Lung (tissue), 12 donors: ENCODE results near the gene PSMA8. TPM values are rescaled to one million over a fixed set of nuclear protein-coding genes. Genes with fewer than 3 reads are reported as not detected.
"Not testable (repeated sequence)": the region's sequence is repeated elsewhere in the genome, so short reads cannot be mapped to it uniquely, and the experiment has no call there.

Experiments
- ATAC-seq: fragments of 200-7000 bp; cut with Tn5 transposase; one replicate; pipeline ENCODE4 v1.9.1; 2020; ENCODE audit warnings: moderate number of reproducible peaks; ENCODE audit not compliant: insufficient read depth, low FRiP score
- DNase-seq, 3 donors: peaks; one replicate each; pipeline ENCODE4 v3.0.0-alpha.2; 2013 to 2017
- H3K27ac ChIP-seq, 2 donors: one replicate each; pipeline ENCODE4 v1.5.1; 2013; ENCODE audit warnings: mild to moderate bottlenecking in 2 of 2, moderate library complexity in 2 of 2, control low read depth in 1 of 2, inconsistent platforms in 1 of 2, low read depth in 1 of 2, low read length in 1 of 2
- H3K27me3 ChIP-seq, 3 donors: one replicate each; pipeline ENCODE4 v1.5.1; 2013; ENCODE audit warnings: low read length in 2 of 3; ENCODE audit not compliant: control insufficient read depth in 3 of 3, insufficient read depth in 3 of 3
- H3K36me3 ChIP-seq, 4 donors: one replicate each; pipeline ENCODE4 v1.5.1; 2013; ENCODE audit warnings: low read length in 4 of 4, mild to moderate bottlenecking in 1 of 4, moderate library complexity in 1 of 4; ENCODE audit not compliant: control insufficient read depth in 4 of 4, insufficient read depth in 4 of 4
- H3K4me1 ChIP-seq, 5 donors: one replicate each; pipeline ENCODE4 v1.5.1; 2013; ENCODE audit warnings: low read length in 5 of 5, mild to moderate bottlenecking in 2 of 5, moderate library complexity in 1 of 5; ENCODE audit not compliant: control insufficient read depth in 5 of 5, insufficient read depth in 5 of 5
- H3K4me3 ChIP-seq: one replicate; pipeline ENCODE4 v1.5.1; 2013; ENCODE audit warnings: mild to moderate bottlenecking, control low read depth, moderate library complexity
- H3K9ac ChIP-seq, 2 donors: one replicate each; pipeline ENCODE4 v1.5.1; 2013; ENCODE audit warnings: low read length in 2 of 2, control low read depth in 1 of 2; ENCODE audit not compliant: insufficient read depth in 1 of 2
- H3K9me3 ChIP-seq, 4 donors: one replicate each; pipeline ENCODE4 v1.5.1; 2013; ENCODE audit warnings: low read length in 3 of 4, mild to moderate bottlenecking in 1 of 4, moderate library complexity in 1 of 4; ENCODE audit not compliant: control insufficient read depth in 4 of 4, insufficient read depth in 3 of 4
- WGBS, 2 donors: extraction: QIAGEN DNeasy Blood & Tissue Kit; methylation state at CpG; one replicate each; pipeline ENCODE4 v1.1.7; 2013; 5-methylcytosine and 5-hydroxymethylcytosine counted together
- polyA plus RNA-seq, 2 donors: library from polyadenylated mRNA; stranded (reverse); fragments of 200-250 nt; gene quantifications; one replicate each; pipeline ENCODE4 v1.2.1, GENCODE V29; 2013
- total RNA-seq, 2 donors: library from RNA; depleted of rRNA in 1 of 2; stranded (reverse); fragments of >200 nt in 1 of 2; gene quantifications; one replicate each; pipeline ENCODE4 v1.2.1, GENCODE V29; 2014 to 2021
- TF ChIP-seq, protein P1 (sequence below): IDR thresholded peaks from 2 replicates; pipeline ENCODE4 v1.5.1; 2012; ENCODE audit warnings: mild to moderate bottlenecking; ENCODE audit errors: control extremely low read depth, extremely low read depth
- donor health status: control.
- donor health status: control.
- donor health status: Bipolar disorder and iron deficiency.
- donor health status: healthy.
- donor health status: DM: yes; HTN: yes; CAD: no.

Gene PSMA8
- total and polyA plus RNA-seq, 4 donors, result 0.07 TPM; not detected in 3

DNA sequence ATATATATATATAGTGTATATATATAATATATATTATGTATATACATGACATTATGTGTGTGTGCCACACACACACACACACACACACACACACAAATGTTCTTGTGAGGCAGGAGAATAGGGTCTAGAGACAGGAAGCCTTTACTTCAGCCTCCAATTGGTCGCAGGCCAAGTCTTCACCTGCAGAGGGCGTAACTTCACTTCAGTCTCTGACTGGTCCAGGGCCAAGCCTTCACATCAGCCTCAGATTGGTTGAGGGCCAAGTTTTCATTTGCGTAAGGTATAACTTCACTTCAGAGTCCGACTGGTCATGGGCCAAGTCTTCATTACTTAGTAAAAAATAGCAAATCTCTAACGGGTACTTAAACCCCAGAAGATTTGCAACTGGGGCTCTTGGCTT is 30.1 kb upstream of the PSMA8 start:
- H3K27ac ChIP-seq, result no peak overlapping the region
- H3K4me3 ChIP-seq, result no peak overlapping the region
- H3K9me3 ChIP-seq, result no peaks in the 10 kb centered on the region
- H3K27me3 ChIP-seq, result no peaks in the 10 kb centered on the region
- no peak overlapping the region for H3K9ac ChIP-seq
- H3K4me1 ChIP-seq, result no peaks in the 10 kb centered on the region
- WGBS, 2 donors, result 60 to 64% methylated on average over 5 of the region's 5 CpGs
- H3K36me3 ChIP-seq, result no peaks in the 10 kb centered on the region
- ATAC-seq (no peak), DNase-seq (peak in 1 of 3 donors; percentile 15)
- TF ChIP-seq, protein P1, sequence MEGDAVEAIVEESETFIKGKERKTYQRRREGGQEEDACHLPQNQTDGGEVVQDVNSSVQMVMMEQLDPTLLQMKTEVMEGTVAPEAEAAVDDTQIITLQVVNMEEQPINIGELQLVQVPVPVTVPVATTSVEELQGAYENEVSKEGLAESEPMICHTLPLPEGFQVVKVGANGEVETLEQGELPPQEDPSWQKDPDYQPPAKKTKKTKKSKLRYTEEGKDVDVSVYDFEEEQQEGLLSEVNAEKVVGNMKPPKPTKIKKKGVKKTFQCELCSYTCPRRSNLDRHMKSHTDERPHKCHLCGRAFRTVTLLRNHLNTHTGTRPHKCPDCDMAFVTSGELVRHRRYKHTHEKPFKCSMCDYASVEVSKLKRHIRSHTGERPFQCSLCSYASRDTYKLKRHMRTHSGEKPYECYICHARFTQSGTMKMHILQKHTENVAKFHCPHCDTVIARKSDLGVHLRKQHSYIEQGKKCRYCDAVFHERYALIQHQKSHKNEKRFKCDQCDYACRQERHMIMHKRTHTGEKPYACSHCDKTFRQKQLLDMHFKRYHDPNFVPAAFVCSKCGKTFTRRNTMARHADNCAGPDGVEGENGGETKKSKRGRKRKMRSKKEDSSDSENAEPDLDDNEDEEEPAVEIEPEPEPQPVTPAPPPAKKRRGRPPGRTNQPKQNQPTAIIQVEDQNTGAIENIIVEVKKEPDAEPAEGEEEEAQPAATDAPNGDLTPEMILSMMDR, result no peak

DNA sequence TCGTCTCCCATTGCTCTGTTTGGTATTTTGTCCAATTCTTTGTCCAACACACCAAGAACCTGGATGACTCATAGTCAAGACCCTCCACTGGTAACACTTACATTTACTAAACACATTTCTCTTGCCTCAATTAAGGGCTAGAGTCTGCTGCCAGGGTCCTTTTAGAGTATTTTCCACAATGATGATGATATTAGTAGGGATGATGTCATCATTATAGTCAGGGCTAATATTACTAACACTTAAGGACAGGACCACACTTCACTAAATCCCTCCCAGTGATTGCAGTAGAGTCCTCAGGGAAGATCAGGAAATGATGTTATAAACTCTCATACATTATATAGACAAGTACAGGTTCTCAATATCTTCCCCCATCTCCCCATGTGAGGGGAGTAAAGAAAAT is 29.6 kb upstream of the PSMA8 start:
- H3K4me1 ChIP-seq, result no peaks in the 10 kb centered on the region
- H3K9ac ChIP-seq, result no peak overlapping the region
- no peaks in the 10 kb centered on the region for H3K27me3 ChIP-seq
- H3K4me3 ChIP-seq, result no peak overlapping the region
- H3K27ac ChIP-seq, result no peak overlapping the region
- H3K36me3 ChIP-seq, result no peaks in the 10 kb centered on the region
- 72 to 93% methylated on average over 1 of the region's 1 CpG for WGBS, 2 donors
- DNase-seq, result no peak
- no peaks in the 10 kb centered on the region for H3K9me3 ChIP-seq
- TF ChIP-seq, protein P1, result no peak
- no peak for ATAC-seq

DNA sequence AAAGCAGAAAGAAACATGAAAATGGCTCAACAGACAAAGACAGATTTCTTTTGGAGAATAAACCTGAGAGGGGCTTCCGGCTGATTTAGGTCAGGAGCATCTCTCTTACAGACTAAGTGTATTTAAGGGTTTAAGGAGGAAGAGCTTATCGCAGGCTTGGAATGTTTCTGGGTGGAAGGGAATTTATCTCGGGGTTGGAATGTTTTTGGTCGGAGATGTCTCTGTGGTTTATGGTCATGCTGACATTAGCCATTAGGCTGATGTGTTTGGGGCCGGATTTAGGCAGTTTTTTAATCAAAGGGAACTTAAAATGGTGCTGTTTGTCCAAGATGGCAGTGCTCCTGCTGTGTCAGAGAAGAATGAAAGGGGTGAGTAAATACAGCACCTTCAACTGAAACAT is 14.4 kb upstream of the PSMA8 start:
- H3K36me3 ChIP-seq, result no peaks in the 10 kb centered on the region
- no peak overlapping the region for H3K9ac ChIP-seq
- H3K27me3 ChIP-seq, result no peaks in the 10 kb centered on the region
- no peaks in the 10 kb centered on the region for H3K4me1 ChIP-seq
- H3K9me3 ChIP-seq, result peaks cover 0 to 2% (median 0%) of the 10 kb centered on the region in 4 donors
- 85 to 93% methylated on average over 5 of the region's 5 CpGs for WGBS, 2 donors
- ATAC-seq (no peak), DNase-seq (no peak)
- H3K27ac ChIP-seq, result no peak overlapping the region
- no peak overlapping the region for H3K4me3 ChIP-seq
- TF ChIP-seq, protein P1, result no peak

DNA sequence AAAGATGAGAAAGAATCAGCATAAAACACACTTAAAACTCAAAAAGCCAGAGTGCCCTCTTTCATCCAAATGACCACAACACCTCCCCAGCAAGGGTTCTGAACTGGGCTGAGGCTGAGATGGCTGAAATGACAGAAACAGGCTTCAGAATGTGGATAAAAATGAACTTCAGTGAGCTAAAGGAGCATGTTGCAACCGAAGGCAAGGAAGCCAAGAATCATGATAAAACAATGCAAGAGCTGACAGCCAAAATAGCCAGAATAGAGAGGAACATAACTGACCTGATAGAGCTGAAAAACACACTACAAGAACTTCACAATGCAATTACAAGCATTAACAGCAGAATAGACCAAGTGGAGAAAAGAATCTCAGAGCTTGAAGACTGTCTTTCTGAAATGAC is 12.2 kb upstream of the PSMA8 start:
- Histone ChIP-seq H3K4me3 (no peak overlapping the region), H3K36me3 (no peaks in the 10 kb centered on the region), H3K27me3 (no peaks in the 10 kb centered on the region), H3K9me3 (peaks cover 0 to 2% (median 0%) of the 10 kb centered on the region in 4 donors), H3K4me1 (no peaks in the 10 kb centered on the region), H3K27ac (no peak overlapping the region), H3K9ac (no peak overlapping the region)
- WGBS, 2 donors, result 74 to 90% methylated on average over 1 of the region's 1 CpG
- ATAC-seq (no peak), DNase-seq (peak in 1 of 3 donors; percentile 11)
- TF ChIP-seq, protein P1, result no peak

DNA sequence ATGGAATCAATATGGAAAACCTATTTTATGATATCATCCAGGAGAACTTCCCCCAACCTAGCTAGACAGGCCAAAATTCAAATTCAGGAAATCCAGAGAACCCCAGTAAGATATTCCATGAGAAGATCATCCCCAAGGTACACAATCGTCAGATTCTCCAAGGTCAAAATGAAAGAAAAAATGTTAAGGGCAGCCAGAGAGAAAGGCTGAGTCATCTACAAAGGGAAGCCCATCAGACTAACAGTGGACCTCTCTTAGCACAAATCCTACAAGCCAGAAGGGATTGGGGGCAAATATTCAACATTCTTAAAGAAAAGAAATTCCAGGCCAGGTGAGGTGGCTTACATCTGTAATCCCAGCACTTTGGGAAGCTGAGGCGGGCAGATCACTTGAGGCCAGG is 11.7 kb upstream of the PSMA8 start:
- DNase-seq, result not testable (repeated sequence)

More for the DNA sequence above, 11.7 kb upstream of the PSMA8 start:
- not testable (repeated sequence) for H3K9ac ChIP-seq, H3K36me3 ChIP-seq, H3K4me1 ChIP-seq, ATAC-seq, H3K27ac ChIP-seq, H3K27me3 ChIP-seq, H3K9me3 ChIP-seq, H3K4me3 ChIP-seq
- WGBS, 2 donors, result 87 to 91% methylated on average over 2 of the region's 2 CpGs
